Neural cell (in vitro differentiated cells): ENCODE data around the gene HCK. TPM values are rescaled to one million over a fixed set of nuclear protein-coding genes. Genes with fewer than 3 reads are reported as not detected.

Experiments used
- H2AFZ ChIP-seq: fragments of 200-600, 300-800 bp; sonication (generic), shearing (Covaris generic); 2 replicates; pipeline ENCODE4 v1.6.0; 2014; ENCODE audit warnings: low read depth, mild to moderate bottlenecking, antibody characterized with exemption, low read length, moderate library complexity
- H3F3A ChIP-seq: fragments of 200-600 bp; shearing (Covaris generic); 2 replicates; pipeline ENCODE4 v1.6.1; 2016; ENCODE audit warnings: mild to moderate bottlenecking, moderate library complexity, mixed read lengths, antibody characterized with exemption, low read length; ENCODE audit not compliant: insufficient read depth, poor library complexity, severe bottlenecking
- H3K27ac ChIP-seq: fragments of 200-600, 300-800 bp; sonication (generic), shearing (Covaris generic); 2 replicates; pipeline ENCODE4 v1.5.1; 2014; ENCODE audit warnings: mild to moderate bottlenecking, low read length, moderate library complexity
- H3K27me3 ChIP-seq: fragments of 300-800, 200-600 bp; sonication (generic), shearing (Covaris generic); 2 replicates; pipeline ENCODE4 v1.6.0; 2014; ENCODE audit warnings: mild to moderate bottlenecking, low read depth, low read length, moderate library complexity; ENCODE audit not compliant: insufficient read depth
- H3K36me3 ChIP-seq: fragments of 300-800, 200-600 bp; sonication (generic), shearing (Covaris generic); 2 replicates; pipeline ENCODE4 v1.5.1; 2014; ENCODE audit warnings: mild to moderate bottlenecking, antibody characterized with exemption, low read length, moderate library complexity; ENCODE audit not compliant: insufficient read depth
- H3K4me2 ChIP-seq: fragments of 300-800, 200-600 bp; sonication (generic), shearing (Covaris generic); 2 replicates; pipeline ENCODE4 v1.6.0; 2014; ENCODE audit warnings: mild to moderate bottlenecking, low read length
- H3K4me3 ChIP-seq: fragments of 300-800, 200-600 bp; sonication (generic), shearing (Covaris generic); 2 replicates; pipeline ENCODE4 v1.5.1; 2014; ENCODE audit warnings: mild to moderate bottlenecking, low read length, moderate library complexity
- H3K79me2 ChIP-seq: fragments of 200-600 bp; shearing (Covaris generic); replicated peaks from 2 replicates; pipeline ENCODE4 v1.6.0; 2014; ENCODE audit warnings: mild to moderate bottlenecking, low read length, moderate library complexity; ENCODE audit not compliant: insufficient read depth
- H3K9ac ChIP-seq: fragments of 300-800, 200-600 bp; sonication (generic), shearing (Covaris generic); 2 replicates; pipeline ENCODE4 v1.6.1; 2016; ENCODE audit warnings: mild to moderate bottlenecking, low read length, mixed read lengths
- H3K9me2 ChIP-seq: fragments of 200-600 bp; shearing (Covaris generic); 2 replicates; pipeline ENCODE4 v1.6.1; 2016; ENCODE audit warnings: mild to moderate bottlenecking, low read length, mixed read lengths; ENCODE audit not compliant: insufficient read depth
- H3K9me3 ChIP-seq: fragments of 200-600, 300-800 bp; sonication (generic), shearing (Covaris generic); 2 replicates; pipeline ENCODE4 v1.6.1; 2016; ENCODE audit warnings: mild to moderate bottlenecking, mixed run types, low read length, moderate library complexity, mixed read lengths
- H4K20me1 ChIP-seq: fragments of 200-600 bp; shearing (Covaris generic); 2 replicates; pipeline ENCODE4 v1.6.1; 2016; ENCODE audit warnings: mild to moderate bottlenecking, mixed run types; ENCODE audit not compliant: insufficient read depth
- EP300 ChIP-seq: fragments of 450-650 bp; conservative IDR thresholded peaks from 2 replicates; pipeline ENCODE4 v1.6.1; 2014; ENCODE audit warnings: antibody characterized with exemption, mild to moderate bottlenecking, moderate library complexity; ENCODE audit not compliant: poor library complexity, severe bottlenecking
- EZH2 ChIP-seq: fragments of 200-600, 300-800 bp; shearing (Covaris generic), sonication (generic); IDR thresholded peaks from 2 replicates; pipeline ENCODE4 v1.6.1; 2014; ENCODE audit warnings: antibody characterized with exemption, low read length, borderline replicate concordance, mild to moderate bottlenecking; ENCODE audit not compliant: insufficient read depth, poor library complexity, severe bottlenecking
- MXI1 ChIP-seq: fragments of 450-650 bp; conservative IDR thresholded peaks from 2 replicates; pipeline ENCODE4 v1.6.1; 2014; ENCODE audit warnings: antibody characterized with exemption, mild to moderate bottlenecking; ENCODE audit not compliant: poor library complexity, severe bottlenecking
- POLR2AphosphoS5 ChIP-seq: IDR thresholded peaks from 2 replicates; pipeline ENCODE4 v1.6.1; 2012
- RAD21 ChIP-seq: fragments of 450-650 bp; conservative IDR thresholded peaks from 2 replicates; pipeline ENCODE4 v1.6.1; 2014; ENCODE audit warnings: antibody characterized with exemption, mild to moderate bottlenecking, moderate library complexity
- SMC3 ChIP-seq: fragments of 450-650 bp; conservative IDR thresholded peaks from 2 replicates; pipeline ENCODE4 v1.6.1; 2014; ENCODE audit warnings: antibody characterized with exemption, mild to moderate bottlenecking, moderate library complexity; ENCODE audit not compliant: poor library complexity
- TAF1 ChIP-seq: IDR thresholded peaks from 2 replicates; pipeline ENCODE4 v1.6.1; 2012; ENCODE audit warnings: low read depth
- polyA plus RNA-seq: library from polyadenylated mRNA; depleted of rRNA; stranded (reverse); fragments of >200 nt; gene quantifications from 2 replicates; pipeline ENCODE4 v1.2.3, GENCODE V29; 2014
- TF ChIP-seq, protein P1 (sequence below): IDR thresholded peaks from 2 replicates; pipeline ENCODE4 v1.6.1; 2012; ENCODE audit warnings: borderline replicate concordance
- TF ChIP-seq, protein P2 (sequence below): fragments of 450-650 bp; IDR thresholded peaks from 2 replicates; pipeline ENCODE4 v1.5.1; 2014; ENCODE audit warnings: antibody characterized with exemption, mild to moderate bottlenecking, moderate library complexity; ENCODE audit not compliant: poor library complexity, severe bottlenecking

Gene HCK
- polyA plus RNA-seq, 1 donor from 2014 or later: 0.58 TPM

DNA sequence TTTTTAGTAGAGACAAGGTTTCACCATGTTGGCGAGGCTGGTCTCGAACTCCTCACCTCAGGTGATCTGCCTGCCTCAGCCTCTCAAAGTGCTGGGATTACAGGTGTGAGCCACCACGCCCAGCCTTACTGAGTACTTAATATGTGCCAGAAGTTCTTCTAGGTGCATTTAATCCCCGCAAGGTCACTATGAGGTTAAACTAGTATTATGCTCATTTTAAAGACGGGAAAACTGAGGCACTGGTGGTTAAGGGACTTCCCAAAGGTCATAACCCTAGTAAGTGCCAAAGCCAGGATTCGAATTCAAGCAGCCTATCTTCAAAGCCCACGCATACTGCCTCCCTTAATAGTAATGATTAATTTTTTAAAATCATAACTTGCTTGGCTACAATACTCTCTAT lies 42.5 kb upstream of the HCK start:
- no peaks in the 10 kb centered on the region for H4K20me1 ChIP-seq

DNA sequence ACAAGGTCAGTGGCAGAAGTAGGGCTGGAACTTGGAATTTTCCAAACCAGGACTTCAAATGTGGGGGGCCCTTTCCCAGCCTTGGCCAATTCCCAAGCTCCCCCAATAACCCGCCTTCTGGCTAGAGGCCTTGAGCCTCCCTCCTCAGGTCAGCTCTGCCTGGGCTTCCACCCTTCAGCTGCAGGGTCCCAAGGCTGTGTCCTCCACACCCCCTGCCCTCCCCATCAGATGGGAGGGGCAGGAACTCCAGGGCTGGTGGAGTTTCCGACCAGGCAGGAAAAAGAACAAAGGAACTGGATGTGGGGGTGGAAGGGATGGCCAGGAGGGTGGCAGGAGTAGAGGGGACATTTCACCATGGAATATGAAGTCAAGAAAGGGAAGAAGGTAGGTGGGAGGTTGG lies 41.9 kb upstream of the HCK start, which contains the start of gene CCM2L:
Gene CCM2L, plus strand, starts transcription at position 338 of the 400 bp plus-strand sequence. Its CDS starts 17 bp downstream, at position 355.
- Histone ChIP-seq H3F3A (no peaks in the 10 kb centered on the region), H3K4me2 (no peak within 1 kb of the TSS), H3K79me2 (no peaks in the 10 kb centered on the region), H3K4me3 (no peak within 1 kb of the TSS), H3K9ac (no peak within 1 kb of the TSS), H3K36me3 (no peaks in the 10 kb centered on the region), H2AFZ (no peak within 1 kb of the TSS), H3K27ac (no peak within 1 kb of the TSS), H3K27me3 (no peaks in the 10 kb centered on the region), H4K20me1 (no peaks in the 10 kb centered on the region), H3K9me2 (no peaks in the 10 kb centered on the region), H3K9me3 (no peaks in the 10 kb centered on the region)
- TF ChIP-seq RAD21 (no peak), SMC3 (no peak), EZH2 (no peak), POLR2AphosphoS5 (no peak)
- TF ChIP-seq, protein P1, sequence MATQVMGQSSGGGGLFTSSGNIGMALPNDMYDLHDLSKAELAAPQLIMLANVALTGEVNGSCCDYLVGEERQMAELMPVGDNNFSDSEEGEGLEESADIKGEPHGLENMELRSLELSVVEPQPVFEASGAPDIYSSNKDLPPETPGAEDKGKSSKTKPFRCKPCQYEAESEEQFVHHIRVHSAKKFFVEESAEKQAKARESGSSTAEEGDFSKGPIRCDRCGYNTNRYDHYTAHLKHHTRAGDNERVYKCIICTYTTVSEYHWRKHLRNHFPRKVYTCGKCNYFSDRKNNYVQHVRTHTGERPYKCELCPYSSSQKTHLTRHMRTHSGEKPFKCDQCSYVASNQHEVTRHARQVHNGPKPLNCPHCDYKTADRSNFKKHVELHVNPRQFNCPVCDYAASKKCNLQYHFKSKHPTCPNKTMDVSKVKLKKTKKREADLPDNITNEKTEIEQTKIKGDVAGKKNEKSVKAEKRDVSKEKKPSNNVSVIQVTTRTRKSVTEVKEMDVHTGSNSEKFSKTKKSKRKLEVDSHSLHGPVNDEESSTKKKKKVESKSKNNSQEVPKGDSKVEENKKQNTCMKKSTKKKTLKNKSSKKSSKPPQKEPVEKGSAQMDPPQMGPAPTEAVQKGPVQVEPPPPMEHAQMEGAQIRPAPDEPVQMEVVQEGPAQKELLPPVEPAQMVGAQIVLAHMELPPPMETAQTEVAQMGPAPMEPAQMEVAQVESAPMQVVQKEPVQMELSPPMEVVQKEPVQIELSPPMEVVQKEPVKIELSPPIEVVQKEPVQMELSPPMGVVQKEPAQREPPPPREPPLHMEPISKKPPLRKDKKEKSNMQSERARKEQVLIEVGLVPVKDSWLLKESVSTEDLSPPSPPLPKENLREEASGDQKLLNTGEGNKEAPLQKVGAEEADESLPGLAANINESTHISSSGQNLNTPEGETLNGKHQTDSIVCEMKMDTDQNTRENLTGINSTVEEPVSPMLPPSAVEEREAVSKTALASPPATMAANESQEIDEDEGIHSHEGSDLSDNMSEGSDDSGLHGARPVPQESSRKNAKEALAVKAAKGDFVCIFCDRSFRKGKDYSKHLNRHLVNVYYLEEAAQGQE: no peak

More for the DNA sequence above, 42.5 kb upstream of the HCK start:
- Histone ChIP-seq H3K9ac (no peak overlapping the region), H3K9me2 (no peaks in the 10 kb centered on the region), H3F3A (no peaks in the 10 kb centered on the region), H3K27ac (no peak overlapping the region), H2AFZ (no peak overlapping the region), H3K79me2 (no peaks in the 10 kb centered on the region), H3K4me3 (no peak overlapping the region), H3K4me2 (no peak overlapping the region), H3K36me3 (no peaks in the 10 kb centered on the region), H3K27me3 (no peaks in the 10 kb centered on the region), H3K9me3 (no peaks in the 10 kb centered on the region)
- TF ChIP-seq, protein P2, sequence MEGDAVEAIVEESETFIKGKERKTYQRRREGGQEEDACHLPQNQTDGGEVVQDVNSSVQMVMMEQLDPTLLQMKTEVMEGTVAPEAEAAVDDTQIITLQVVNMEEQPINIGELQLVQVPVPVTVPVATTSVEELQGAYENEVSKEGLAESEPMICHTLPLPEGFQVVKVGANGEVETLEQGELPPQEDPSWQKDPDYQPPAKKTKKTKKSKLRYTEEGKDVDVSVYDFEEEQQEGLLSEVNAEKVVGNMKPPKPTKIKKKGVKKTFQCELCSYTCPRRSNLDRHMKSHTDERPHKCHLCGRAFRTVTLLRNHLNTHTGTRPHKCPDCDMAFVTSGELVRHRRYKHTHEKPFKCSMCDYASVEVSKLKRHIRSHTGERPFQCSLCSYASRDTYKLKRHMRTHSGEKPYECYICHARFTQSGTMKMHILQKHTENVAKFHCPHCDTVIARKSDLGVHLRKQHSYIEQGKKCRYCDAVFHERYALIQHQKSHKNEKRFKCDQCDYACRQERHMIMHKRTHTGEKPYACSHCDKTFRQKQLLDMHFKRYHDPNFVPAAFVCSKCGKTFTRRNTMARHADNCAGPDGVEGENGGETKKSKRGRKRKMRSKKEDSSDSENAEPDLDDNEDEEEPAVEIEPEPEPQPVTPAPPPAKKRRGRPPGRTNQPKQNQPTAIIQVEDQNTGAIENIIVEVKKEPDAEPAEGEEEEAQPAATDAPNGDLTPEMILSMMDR: no peak
- TF ChIP-seq TAF1 (no peak), SMC3 (no peak), POLR2AphosphoS5 (no peak)

DNA sequence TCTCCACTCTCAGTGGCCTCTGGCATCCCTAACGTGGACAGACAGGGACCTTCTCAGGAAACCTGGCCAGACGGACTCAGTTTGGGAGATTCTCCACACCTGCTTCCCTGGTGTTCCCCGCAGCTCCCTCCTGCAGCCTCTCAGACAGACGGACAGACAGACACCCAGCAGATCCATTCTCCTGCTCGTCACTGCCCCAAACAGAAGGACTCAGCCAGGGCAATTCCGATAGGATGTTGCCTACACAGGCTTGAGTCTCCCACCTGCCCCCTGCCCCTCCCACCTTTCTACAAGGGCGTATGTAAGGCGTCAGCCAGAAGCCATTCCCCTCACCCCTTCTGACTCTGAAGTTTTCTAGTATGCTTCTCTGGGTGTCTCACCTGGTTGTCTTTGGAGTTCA lies 41.4 kb upstream of the HCK start:
- H3K79me2 ChIP-seq: no peaks in the 10 kb centered on the region
- no peaks in the 10 kb centered on the region for H3K9me2 ChIP-seq
- no peak overlapping the region for H3K9ac ChIP-seq
- H2AFZ ChIP-seq: no peak overlapping the region
- no peaks in the 10 kb centered on the region for H4K20me1 ChIP-seq
- no peaks in the 10 kb centered on the region for H3K9me3 ChIP-seq
- H3K4me3 ChIP-seq: no peak overlapping the region
- no peak overlapping the region for H3K27ac ChIP-seq
- H3K27me3 ChIP-seq: no peaks in the 10 kb centered on the region
- H3K4me2 ChIP-seq: no peak overlapping the region
- no peaks in the 10 kb centered on the region for H3F3A ChIP-seq
- H3K36me3 ChIP-seq: no peaks in the 10 kb centered on the region
- TF ChIP-seq RAD21 (no peak), SMC3 (no peak), TAF1 (no peak), POLR2AphosphoS5 (no peak), MXI1 (no peak), EP300 (no peak), EZH2 (no peak)
- TF ChIP-seq, protein P1: no peak
- TF ChIP-seq, protein P2: no peak
